Measurements from ENCODE around the gene HABP4.

HABP4 gene

GRCh38 chr9:96524764-96525163 is 74.8 kb downstream of the HABP4 start:
- no peak for DNase-seq

- DNase-seq, result no peak
Observed at GRCh38 chr9:96532173-96532572, 82.2 kb downstream of the HABP4 start.

- no peak for DNase-seq
Observed at GRCh38 chr9:96540106-96540505, 90.1 kb downstream of the HABP4 start.
